Measurements from ENCODE around the gene COA1.

DNA sequence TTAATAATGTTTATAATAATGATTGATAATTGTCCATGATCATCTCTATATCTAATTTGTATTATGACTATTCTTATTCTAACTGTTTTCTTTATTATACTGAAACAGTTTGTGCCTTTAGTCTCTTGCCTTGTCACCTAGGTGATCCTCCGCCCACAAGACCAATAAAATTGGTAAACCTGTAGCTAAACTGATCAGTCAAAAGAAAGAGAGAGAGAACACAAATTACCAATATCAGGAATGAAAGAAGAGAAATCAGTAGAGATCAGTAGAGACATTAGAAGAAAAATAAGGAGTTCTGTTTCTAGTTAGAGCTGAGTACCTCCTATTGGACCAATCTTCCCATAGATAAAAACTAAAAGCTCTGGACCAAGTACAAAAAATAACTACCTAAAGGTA, 6.1 kb upstream of the COA1 start:
- TF ChIP-seq GATA3 (IDR thresholded peaks at IDR 0.05; ENCODE audit: low read depth, low read length), result no peak
- no peak for TF ChIP-seq GATA2 (IDR thresholded peaks at IDR 0.05; ENCODE audit: low read depth, low read length)
